ENCODE data around the gene MAPK8IP2.
A peak's percentile ranks its signal among the peaks of the same experiment; 100 is the strongest.
"Not testable (repeated sequence)": the region's sequence is repeated elsewhere in the genome, so short reads cannot be mapped to it uniquely, and the experiment has no call there.

Gene MAPK8IP2

GRCh38 chr22:50613291-50613981 lies 12.8 kb downstream of the MAPK8IP2 start:
- DNase-seq = no peak

GRCh38 chr22:50614296-50614695 lies 13.7 kb downstream of the MAPK8IP2 start:
- DNase-seq = not testable (repeated sequence)

- peak; percentile 77 to 90 (median 86) for DNase-seq
These were observed 20.2 kb downstream of the MAPK8IP2 start for GRCh38 chr22:50620593-50621355.

- DNase-seq = peak in 3 of 5 donors; percentile 17 to 88 (median 27)
These were observed 20.8 kb downstream of the MAPK8IP2 start for GRCh38 chr22:50621356-50621880.

- peak in 1 of 5 donors; percentile 41 for DNase-seq
These were observed 21.5 kb downstream of the MAPK8IP2 start for GRCh38 chr22:50621948-50622722.

GRCh38 chr22:50622723-50623327 lies 22.2 kb downstream of the MAPK8IP2 start:
- DNase-seq = no peak

- DNase-seq = no peak
These were observed 23.9 kb downstream of the MAPK8IP2 start for GRCh38 chr22:50624347-50625130.

GRCh38 chr22:50625131-50625567 lies 24.6 kb downstream of the MAPK8IP2 start:
- DNase-seq = no peak

GRCh38 chr22:50625568-50626313 lies 25.1 kb downstream of the MAPK8IP2 start:
- DNase-seq = no peak

- no peak for DNase-seq
These were observed 25.8 kb downstream of the MAPK8IP2 start for GRCh38 chr22:50626314-50626849.

GRCh38 chr22:50626850-50627641 lies 26.5 kb downstream of the MAPK8IP2 start:
- DNase-seq = no peak

- peak; percentile 63 to 84 (median 74) for DNase-seq
These were observed 27.3 kb downstream of the MAPK8IP2 start, which contains the start of gene ARSA for GRCh38 chr22:50627642-50628542. Gene ARSA (minus strand): TSS chr22:50628152. CDS start chr22:50627779, 373 bp downstream.

GRCh38 chr22:50628543-50629134 lies 28.0 kb downstream of the MAPK8IP2 start:
- DNase-seq = peak in 1 of 5 donors; percentile 43

GRCh38 chr22:50630376-50630775 lies 29.8 kb downstream of the MAPK8IP2 start:
- no peak for DNase-seq

- DNase-seq = no peak
These were observed 32.5 kb downstream of the MAPK8IP2 start for GRCh38 chr22:50633086-50633485.

GRCh38 chr22:50633771-50634170 lies 33.2 kb downstream of the MAPK8IP2 start:
- DNase-seq = no peak

GRCh38 chr22:50635591-50635990 lies 35.0 kb downstream of the MAPK8IP2 start:
- DNase-seq = no peak

GRCh38 chr22:50640296-50640695 lies 39.7 kb downstream of the MAPK8IP2 start:
- not testable (repeated sequence) for DNase-seq

Measured in T-helper 1 cell (primary cell).